ENCODE data around the gene TMEM259.

TMEM259 gene

GRCh38 chr19:988081-988480 lies 32.8 kb downstream of the TMEM259 start:
- Mint-ChIP-seq H3K27ac (no peak overlapping the region), H3K27me3 (no peaks in the 10 kb centered on the region), H3K4me3 (no peak overlapping the region), H3K36me3 (ENCODE audit: low read depth) (peaks cover 23% of the 10 kb centered on the region), H3K9me3 (no peaks in the 10 kb centered on the region), H3K4me1 (peaks cover 21% of the 10 kb centered on the region)
- DNase-seq (no peak), ATAC-seq (no peak)

DNA sequence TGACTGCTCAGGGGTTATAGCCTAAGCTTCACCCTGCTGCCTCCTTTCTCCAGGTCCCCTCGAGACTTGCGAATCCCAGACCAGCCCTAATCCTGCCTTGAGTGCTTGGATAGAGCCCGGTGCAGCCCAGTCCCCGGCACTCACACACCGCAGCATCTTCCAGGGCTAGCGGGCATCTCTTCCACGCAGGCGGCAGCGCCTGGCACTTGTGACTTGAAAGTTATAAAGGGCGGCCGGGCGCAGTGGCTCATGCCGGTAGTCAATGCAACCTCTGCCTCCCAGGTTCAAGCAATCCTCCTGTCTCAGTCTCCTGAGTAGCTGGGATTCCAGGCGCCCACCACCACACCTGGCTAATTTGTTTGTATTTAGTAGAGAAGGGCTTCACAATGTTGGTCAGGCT lies 34.8 kb downstream of the TMEM259 start:
- DNase-seq (no peak), ATAC-seq (no peak)
- Mint-ChIP-seq H3K27ac (no peak overlapping the region), H3K27me3 (no peaks in the 10 kb centered on the region), H3K4me3 (peak overlapping the region; percentile 91), H3K4me1 (peaks cover 21% of the 10 kb centered on the region), H3K36me3 (ENCODE audit: low read depth) (peaks cover 21% of the 10 kb centered on the region), H3K9me3 (no peaks in the 10 kb centered on the region)

- peak within 1 kb of the TSS; percentile 91 for H3K4me3 Mint-ChIP-seq
- H3K36me3 Mint-ChIP-seq (ENCODE audit: low read depth), result peaks cover 16% of the 10 kb centered on the region
These were observed 36.6 kb downstream of the TMEM259 start, which contains the start of gene WDR18 for GRCh38 chr19:984165-984967. Gene WDR18, plus strand, starts transcription at chr19:984345. Its CDS starts 9 bp downstream, at chr19:984354.

DNA sequence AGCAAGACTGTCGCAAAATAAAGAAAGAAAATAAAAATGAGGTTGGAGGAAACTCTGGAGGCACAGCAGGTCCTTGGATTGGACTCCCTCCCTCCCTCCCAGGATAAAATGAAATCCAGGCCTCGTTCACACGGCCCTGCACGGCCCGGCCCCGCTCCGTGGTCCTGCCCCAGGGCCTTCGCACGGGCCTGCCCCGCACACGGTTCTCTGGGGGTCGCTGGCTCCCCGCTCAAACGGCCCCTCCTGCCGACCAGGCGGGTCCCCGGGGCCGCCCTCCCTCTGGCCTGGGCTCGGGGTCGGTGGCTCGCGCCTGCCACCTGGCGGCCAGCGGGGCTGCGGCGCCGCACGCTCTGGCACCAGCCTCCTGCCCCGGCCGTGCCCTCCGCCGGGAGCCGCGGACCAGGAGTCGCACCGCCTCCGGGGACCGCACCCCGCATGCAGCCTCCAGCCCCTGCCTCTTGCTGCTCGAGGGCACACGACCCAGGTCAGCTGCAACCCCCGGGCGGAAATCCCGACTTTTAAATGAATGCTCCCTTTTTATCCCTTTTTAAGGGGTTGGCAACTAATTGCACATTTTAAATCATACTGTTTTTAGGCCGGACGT lies 38.3 kb downstream of the TMEM259 start:
- Mint-ChIP-seq H3K36me3 (ENCODE audit: low read depth) (peaks cover 14% of the 10 kb centered on the region), H3K4me1 (peaks cover 21% of the 10 kb centered on the region), H3K9me3 (no peaks in the 10 kb centered on the region), H3K4me3 (no peak overlapping the region), H3K27me3 (no peaks in the 10 kb centered on the region), H3K27ac (no peak overlapping the region)
- ATAC-seq, result peak; percentile 92
- peak; percentile 87 for DNase-seq

More at GRCh38 chr19:984165-984967, 36.6 kb downstream of the TMEM259 start, which contains the start of gene WDR18:
- H3K4me1 Mint-ChIP-seq, result peaks cover 21% of the 10 kb centered on the region
- H3K9me3 Mint-ChIP-seq, result no peaks in the 10 kb centered on the region
- ATAC-seq, result peak; percentile 81
- peak; percentile 94 for DNase-seq
- H3K27me3 Mint-ChIP-seq, result no peaks in the 10 kb centered on the region
- H3K27ac Mint-ChIP-seq, result peak within 1 kb of the TSS; percentile 96

DNA sequence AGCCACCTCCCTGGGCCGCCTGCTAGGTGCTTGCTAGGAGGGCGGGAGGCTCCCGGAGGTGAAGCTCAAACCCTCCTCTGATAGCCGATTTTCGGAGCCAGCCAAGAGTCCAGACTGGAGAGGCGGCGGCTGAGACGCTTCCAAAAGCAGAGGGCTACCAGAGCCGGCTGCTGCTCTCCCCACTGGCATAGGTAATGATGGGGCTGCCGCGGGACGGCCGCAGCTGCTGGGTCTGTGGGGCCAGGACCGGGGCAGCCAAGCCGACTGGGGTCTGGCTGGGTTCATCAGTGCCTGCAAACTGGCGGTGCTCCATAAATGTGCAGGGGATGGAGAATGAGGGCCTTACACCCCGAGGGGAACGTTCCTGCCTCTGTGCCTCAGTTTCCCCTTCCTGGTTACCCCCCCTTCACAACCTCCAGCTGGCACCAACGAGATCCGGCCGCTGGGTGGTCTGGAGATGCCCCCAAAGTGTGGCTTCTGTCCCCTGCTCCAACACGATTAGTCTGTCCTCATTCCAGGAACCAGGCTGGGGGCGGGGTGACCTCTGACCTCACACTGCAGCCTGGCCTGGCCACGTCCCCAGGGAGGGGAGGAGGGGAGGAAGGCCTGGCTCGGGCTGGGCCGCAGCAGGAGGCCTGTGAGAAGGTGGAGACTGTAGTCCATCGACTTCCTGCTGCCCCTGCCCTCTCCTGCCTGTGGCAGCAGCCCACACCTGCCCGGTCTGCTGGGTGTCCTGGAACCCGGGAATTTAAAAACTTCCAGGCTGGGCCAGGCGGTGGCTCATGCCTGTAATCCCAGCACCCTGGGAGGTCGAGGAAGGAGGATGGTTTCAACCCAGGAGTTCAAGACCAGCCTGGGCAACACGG lies 40.6 kb downstream of the TMEM259 start:
- Mint-ChIP-seq H3K36me3 (ENCODE audit: low read depth) (no peaks in the 10 kb centered on the region), H3K4me1 (peaks cover 14% of the 10 kb centered on the region), H3K27ac (no peak overlapping the region), H3K27me3 (no peaks in the 10 kb centered on the region), H3K4me3 (no peak overlapping the region), H3K9me3 (no peaks in the 10 kb centered on the region)
- ATAC-seq, result no peak
- DNase-seq, result no peak

DNA sequence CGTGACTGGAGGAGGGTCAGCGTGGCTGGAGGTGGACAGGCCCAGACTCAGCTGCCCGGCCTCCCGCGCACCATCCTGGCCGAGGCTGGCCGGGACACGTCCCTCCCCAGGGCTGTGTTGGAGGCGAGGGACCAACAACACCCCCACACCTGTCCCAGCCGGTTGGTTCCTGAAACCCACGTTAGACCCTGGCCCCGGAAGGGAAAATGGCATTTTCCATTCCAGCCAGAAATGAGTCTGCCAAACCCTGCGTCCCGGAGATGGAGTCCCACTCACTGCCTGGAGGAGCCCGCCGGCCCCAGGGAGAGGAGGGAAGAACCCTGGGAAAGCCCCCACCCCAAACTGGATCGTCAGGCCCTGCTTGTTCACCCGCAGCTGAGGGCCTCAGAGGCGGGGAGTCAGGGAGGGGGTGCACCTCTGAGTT lies 41.6 kb downstream of the TMEM259 start:
- Mint-ChIP-seq H3K4me3 (no peak overlapping the region), H3K36me3 (ENCODE audit: low read depth) (no peaks in the 10 kb centered on the region), H3K4me1 (peaks cover 7% of the 10 kb centered on the region), H3K27ac (no peak overlapping the region), H3K27me3 (no peaks in the 10 kb centered on the region), H3K9me3 (no peaks in the 10 kb centered on the region)
- no peak for DNase-seq
- no peak for ATAC-seq

GRCh38 chr19:977058-977464 lies 43.9 kb downstream of the TMEM259 start:
- Mint-ChIP-seq H3K36me3 (ENCODE audit: low read depth) (peaks cover 4% of the 10 kb centered on the region), H3K4me1 (no peaks in the 10 kb centered on the region), H3K27ac (no peak overlapping the region), H3K9me3 (peaks cover 3% of the 10 kb centered on the region), H3K4me3 (no peak overlapping the region), H3K27me3 (no peaks in the 10 kb centered on the region)
- DNase-seq (no peak), ATAC-seq (no peak)

DNA sequence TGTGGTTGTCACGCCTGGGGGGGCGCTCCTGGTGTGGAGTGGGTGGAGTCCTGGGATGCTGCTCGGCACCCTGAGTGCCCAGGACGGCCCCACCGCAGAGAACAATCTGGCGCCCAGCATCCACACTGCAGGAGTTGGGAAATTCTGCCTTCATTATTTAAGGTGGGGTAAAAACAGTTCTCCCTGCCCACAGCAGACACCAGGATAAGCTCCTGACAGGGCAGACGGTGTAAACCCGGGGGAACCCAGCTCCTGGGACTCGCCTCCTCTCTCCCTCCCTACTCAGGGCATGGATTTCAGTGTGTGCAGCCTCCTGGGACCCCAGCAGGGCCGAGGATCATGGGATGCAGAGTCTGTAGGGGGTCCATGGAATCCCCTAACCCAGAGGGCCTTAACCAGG lies 44.4 kb downstream of the TMEM259 start:
- Mint-ChIP-seq H3K4me3 (no peak overlapping the region), H3K27ac (no peak overlapping the region), H3K9me3 (peaks cover 3% of the 10 kb centered on the region), H3K36me3 (ENCODE audit: low read depth) (peaks cover 7% of the 10 kb centered on the region), H3K4me1 (no peaks in the 10 kb centered on the region), H3K27me3 (no peaks in the 10 kb centered on the region)
- ATAC-seq (no peak), DNase-seq (no peak)

GRCh38 chr19:974564-975257 lies 46.2 kb downstream of the TMEM259 start:
- ATAC-seq (no peak), DNase-seq (no peak)
- H3K4me1 Mint-ChIP-seq, result no peaks in the 10 kb centered on the region
- no peak overlapping the region for H3K4me3 Mint-ChIP-seq
- H3K9me3 Mint-ChIP-seq, result peaks cover 3% of the 10 kb centered on the region
- H3K36me3 Mint-ChIP-seq (ENCODE audit: low read depth), result peaks cover 16% of the 10 kb centered on the region
- no peak overlapping the region for H3K27ac Mint-ChIP-seq
- H3K27me3 Mint-ChIP-seq, result no peaks in the 10 kb centered on the region

GRCh38 chr19:973726-974563 lies 47.0 kb downstream of the TMEM259 start:
- Mint-ChIP-seq H3K36me3 (ENCODE audit: low read depth) (peaks cover 16% of the 10 kb centered on the region), H3K4me3 (no peak overlapping the region), H3K4me1 (no peaks in the 10 kb centered on the region), H3K27ac (no peak overlapping the region), H3K9me3 (peaks cover 3% of the 10 kb centered on the region), H3K27me3 (no peaks in the 10 kb centered on the region)
- DNase-seq (no peak), ATAC-seq (no peak)

GRCh38 chr19:972281-972680 lies 48.6 kb downstream of the TMEM259 start:
- peaks cover 22% of the 10 kb centered on the region for H3K36me3 Mint-ChIP-seq (ENCODE audit: low read depth)
- ATAC-seq, result no peak
- H3K27ac Mint-ChIP-seq, result no peak overlapping the region
- no peaks in the 10 kb centered on the region for H3K27me3 Mint-ChIP-seq
- DNase-seq, result no peak
- no peak overlapping the region for H3K4me3 Mint-ChIP-seq
- no peaks in the 10 kb centered on the region for H3K4me1 Mint-ChIP-seq
- peaks cover 3% of the 10 kb centered on the region for H3K9me3 Mint-ChIP-seq

- no peaks in the 10 kb centered on the region for H3K27me3 Mint-ChIP-seq
- no peak for DNase-seq
- H3K4me3 Mint-ChIP-seq, result no peak overlapping the region
- H3K4me1 Mint-ChIP-seq, result no peaks in the 10 kb centered on the region
- no peak for ATAC-seq
- no peak overlapping the region for H3K27ac Mint-ChIP-seq
- H3K9me3 Mint-ChIP-seq, result peaks cover 3% of the 10 kb centered on the region
- peaks cover 23% of the 10 kb centered on the region for H3K36me3 Mint-ChIP-seq (ENCODE audit: low read depth)
These were observed 49.1 kb downstream of the TMEM259 start for GRCh38 chr19:971795-972194.

- Mint-ChIP-seq H3K27ac (no peak overlapping the region), H3K9me3 (peaks cover 3% of the 10 kb centered on the region), H3K4me3 (no peak overlapping the region), H3K4me1 (no peaks in the 10 kb centered on the region), H3K27me3 (no peaks in the 10 kb centered on the region), H3K36me3 (ENCODE audit: low read depth) (peaks cover 23% of the 10 kb centered on the region)
- ATAC-seq (no peak), DNase-seq (peak; percentile 31)
These were observed 50.2 kb downstream of the TMEM259 start for GRCh38 chr19:970695-971094.

Measured in activated naive CD8-positive, alpha-beta T cell treated with anti-CD3 and anti-CD28 coated beads, Interleukin-2, amount 50 U/mL, for 24 hours (primary cell).